ENCODE data around the gene SYK.

SYK gene

DNA sequence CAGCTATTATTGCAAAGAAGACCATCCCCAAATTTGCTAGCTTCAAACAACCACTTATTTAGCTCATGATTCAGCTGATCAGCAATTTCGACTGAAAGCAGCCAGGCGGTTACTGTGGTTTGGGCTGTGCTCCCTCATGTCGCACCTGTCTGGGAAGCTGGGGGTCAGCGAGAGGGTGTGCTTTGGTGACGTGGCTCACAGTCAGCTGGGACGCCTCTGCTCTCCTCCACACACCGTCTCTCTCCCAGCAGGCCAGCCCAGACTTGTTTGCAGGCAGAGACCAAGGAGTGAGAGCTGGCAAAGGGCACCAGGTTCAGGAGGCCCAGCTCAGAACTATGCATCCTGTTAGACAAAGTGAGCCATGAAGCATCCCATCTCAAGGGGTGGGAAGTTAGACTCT is 140.9 kb downstream of the SYK start:
- no peak for DNase-seq

DNA sequence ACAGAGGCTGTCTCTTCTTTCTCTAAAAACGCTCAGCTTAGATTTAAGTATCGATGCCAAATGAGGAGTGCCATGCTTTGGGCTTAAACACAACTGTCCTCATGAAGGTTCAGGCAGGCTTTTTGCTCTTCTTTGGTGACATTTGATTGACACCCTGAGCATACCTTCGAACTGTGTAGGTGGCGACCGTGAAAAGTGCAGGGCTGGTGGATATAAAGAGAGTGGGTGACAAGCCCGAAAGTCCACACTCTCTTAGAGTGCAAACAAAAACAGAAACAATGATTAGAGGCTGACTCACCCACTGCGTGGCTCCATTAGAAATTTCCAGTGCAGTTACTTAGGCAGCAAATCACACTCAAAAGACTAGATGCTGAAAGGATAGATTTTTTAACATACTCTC is 141.7 kb downstream of the SYK start:
- no peak for DNase-seq

DNA sequence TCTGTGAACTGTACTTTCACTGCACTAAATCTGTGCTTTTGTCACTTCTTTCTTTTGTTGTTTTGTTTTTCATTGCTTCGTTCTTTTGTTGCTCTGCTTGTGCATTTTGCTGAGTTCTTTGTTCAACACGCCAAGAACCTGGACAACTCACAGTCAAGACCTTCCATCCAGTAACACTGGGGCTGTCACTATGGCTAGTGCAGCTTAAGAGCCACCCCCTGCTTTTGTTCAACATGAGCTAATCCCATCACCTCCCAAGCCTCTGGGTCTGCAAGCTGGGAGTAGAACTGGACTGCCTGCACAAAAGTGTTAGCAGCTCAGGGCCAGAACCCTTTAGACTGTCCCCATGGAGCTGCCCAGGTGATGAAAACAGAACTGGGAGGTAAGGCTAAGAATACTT is 143.7 kb downstream of the SYK start:
- no peak for DNase-seq

DNA sequence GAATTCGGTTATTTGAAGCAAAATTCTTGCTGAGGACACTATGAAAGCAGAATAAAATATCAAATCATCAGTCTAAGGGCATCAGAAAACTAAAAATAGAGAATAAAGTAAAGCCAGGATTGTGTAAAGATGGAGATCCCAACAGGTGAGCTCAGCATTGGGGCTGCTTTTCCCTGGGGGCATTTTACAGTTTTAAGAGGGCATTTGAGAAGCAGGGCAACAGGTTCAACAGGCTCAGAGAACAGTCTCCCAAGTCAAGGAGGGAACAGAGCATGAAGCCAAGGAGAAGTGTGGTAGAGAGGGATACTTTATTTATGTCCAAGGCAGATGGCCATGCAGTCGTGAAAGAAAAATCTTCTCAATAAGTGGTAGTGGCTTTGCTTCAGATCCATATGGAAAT is 145.4 kb downstream of the SYK start:
- DNase-seq: no peak
